HepG2 (cell line): ENCODE data around the gene PKM. TPM values are rescaled to one million over a fixed set of nuclear protein-coding genes. Genes with fewer than 3 reads are reported as not detected.
A peak's percentile ranks its signal among the peaks of the same experiment; 100 is the strongest.

Experiments used
- ARHGAP35 ChIP-seq: sonication (generic); formaldehyde crosslinking; IDR thresholded peaks from 2 replicates; pipeline ENCODE4 v1.9.0; 2022; ENCODE audit warnings: mild to moderate bottlenecking, inconsistent platforms, moderate library complexity, missing genetic modification reagents, borderline replicate concordance
- BORCS8-MEF2B ChIP-seq: sonication (generic); formaldehyde crosslinking; IDR thresholded peaks from 2 replicates; pipeline ENCODE4 v1.8.0; 2022; ENCODE audit warnings: mild to moderate bottlenecking, missing genetic modification reagents
- CEBPG ChIP-seq: IDR thresholded peaks from 2 replicates; pipeline ENCODE4 v1.6.1; 2016
- ETV6 ChIP-seq: sonication (generic); formaldehyde crosslinking; conservative IDR thresholded peaks from 2 replicates; pipeline ENCODE4 v1.4.0; 2020; ENCODE audit warnings: missing genetic modification reagents
- FOXK2 ChIP-seq: fragments of 450-650 bp; IDR thresholded peaks from 2 replicates; pipeline ENCODE4 v1.6.1; 2016
- HOXA5 ChIP-seq: sonication (generic); formaldehyde crosslinking; IDR thresholded peaks from 2 replicates; pipeline ENCODE4 v1.4.0; 2020; ENCODE audit warnings: missing genetic modification reagents
- MEF2D ChIP-seq: sonication (generic); formaldehyde crosslinking; IDR thresholded peaks from 2 replicates; pipeline ENCODE4 v1.5.1; 2020; ENCODE audit warnings: mild to moderate bottlenecking, missing genetic modification reagents
- NFE2L2 ChIP-seq: fragments of 150-350 bp; IDR thresholded peaks from 2 replicates; pipeline ENCODE4 v1.6.1; 2014; ENCODE audit warnings: low read length
- PHF21A ChIP-seq: sonication (generic); formaldehyde crosslinking; IDR thresholded peaks from 2 replicates; pipeline ENCODE4 v1.5.0; 2020; ENCODE audit warnings: mild to moderate bottlenecking, missing genetic modification reagents
- PRMT3 ChIP-seq: sonication (generic); formaldehyde crosslinking; IDR thresholded peaks from 2 replicates; pipeline ENCODE4 v1.8.1; 2022; ENCODE audit warnings: low read depth, mild to moderate bottlenecking, moderate library complexity, missing genetic modification reagents, borderline replicate concordance
- RFX1 ChIP-seq: fragments of 450-650 bp; IDR thresholded peaks from 2 replicates; pipeline ENCODE4 v1.6.1; 2017
- RNF2 ChIP-seq: fragments of 450-650 bp; conservative IDR thresholded peaks from 2 replicates; pipeline ENCODE4 v1.6.1; 2016; ENCODE audit warnings: low read depth
- RXRB ChIP-seq: IDR thresholded peaks from 2 replicates; pipeline ENCODE4 v1.6.1; 2016; ENCODE audit warnings: borderline replicate concordance, missing genetic modification reagents, missing compliant biosample characterization
- SOX5 ChIP-seq: IDR thresholded peaks from 2 replicates; pipeline ENCODE4 v1.6.1; 2016; ENCODE audit warnings: borderline replicate concordance
- TAF1 ChIP-seq: sonication (generic); formaldehyde crosslinking; IDR thresholded peaks from 2 replicates; pipeline ENCODE4 v1.4.0; 2020; ENCODE audit warnings: missing genetic modification reagents
- ZFP41 ChIP-seq: sonication (generic); formaldehyde crosslinking; IDR thresholded peaks from 2 replicates; pipeline ENCODE4 v1.4.0; 2020; ENCODE audit warnings: mild to moderate bottlenecking, missing genetic modification reagents, borderline replicate concordance
- ZFYVE20 ChIP-seq: sonication (generic); formaldehyde crosslinking; IDR thresholded peaks from 2 replicates; pipeline ENCODE4 v1.8.0; 2023; ENCODE audit warnings: low read depth, mild to moderate bottlenecking, moderate library complexity, missing genetic modification reagents, borderline replicate concordance
- ZNF501 ChIP-seq: sonication (generic); formaldehyde crosslinking; IDR thresholded peaks from 2 replicates; pipeline ENCODE4 v1.5.1; 2020; ENCODE audit warnings: mild to moderate bottlenecking, moderate library complexity, missing genetic modification reagents
- ZNF558 ChIP-seq: sonication (generic); formaldehyde crosslinking; IDR thresholded peaks from 2 replicates; pipeline ENCODE4 v1.9.0; 2022; ENCODE audit warnings: mild to moderate bottlenecking, missing genetic modification reagents, borderline replicate concordance
- ZNF577 ChIP-seq: sonication (generic); formaldehyde crosslinking; IDR thresholded peaks from 2 replicates; pipeline ENCODE4 v1.4.0; 2020; ENCODE audit warnings: mild to moderate bottlenecking, low read depth, missing genetic modification reagents, borderline replicate concordance
- ZNF614 ChIP-seq: IDR thresholded peaks from 2 replicates; pipeline ENCODE4 v1.6.1; 2018; ENCODE audit warnings: missing biosample characterization, missing genetic modification reagents, inconsistent platforms, borderline replicate concordance
- ZNF709 ChIP-seq: sonication (generic); formaldehyde crosslinking; IDR thresholded peaks from 2 replicates; pipeline ENCODE4 v1.5.0; 2020; ENCODE audit warnings: mild to moderate bottlenecking, missing genetic modification reagents
- polyA plus RNA-seq, 8 experiments: library from polyadenylated mRNA; depleted of rRNA in 3 of 8; stranded (reverse) in 7 of 8; unstranded in 1 of 8; fragments of >200 nt; fragmentation: Illumina TruSeq in 4 of 8; extraction: Trizol in 4 of 8; gene quantifications; 2 replicates each; pipeline versions ENCODE4 v1.2.1 to v1.2.3, GENCODE V29; 2011 to 2016; ENCODE audit warnings: low read depth in 4 of 8, missing spikeins in 1 of 8, mixed read lengths in 1 of 8; ENCODE audit not compliant: insufficient read depth in 1 of 8
- total RNA-seq, 5 experiments: library from RNA; depleted of rRNA; stranded (reverse); fragments of >200 nt; fragmentation: Illumina TruSeq; extraction: Trizol; gene quantifications; 2 replicates each; pipeline ENCODE4 v1.2.3, GENCODE V29; 2016; ENCODE audit warnings: low read depth in 1 of 5
- TF ChIP-seq, protein P1 (sequence below): sonication (generic); IDR thresholded peaks from 2 replicates; pipeline ENCODE4 v1.6.1; 2016; ENCODE audit warnings: low read depth, borderline replicate concordance
- TF ChIP-seq, protein P2 (sequence below): sonication (generic); formaldehyde crosslinking; IDR thresholded peaks from 2 replicates; pipeline ENCODE4 v1.4.0; 2020; ENCODE audit warnings: missing genetic modification reagents, mild to moderate bottlenecking, borderline replicate concordance
- TF ChIP-seq, protein P3 (sequence below): sonication (generic); formaldehyde crosslinking; conservative IDR thresholded peaks from 2 replicates; pipeline ENCODE4 v1.4.0; 2020; ENCODE audit warnings: missing genetic modification reagents
- TF ChIP-seq, protein P4 (sequence below): sonication (generic); formaldehyde crosslinking; IDR thresholded peaks from 2 replicates; pipeline ENCODE4 v1.4.0; 2020; ENCODE audit warnings: missing genetic modification reagents

The PKM gene
- total and polyA plus RNA-seq, 2 of the 13 experiments (the other 11 are each of a cell fraction or from before 2014, with no cell fraction given): 488 to 780 TPM

DNA sequence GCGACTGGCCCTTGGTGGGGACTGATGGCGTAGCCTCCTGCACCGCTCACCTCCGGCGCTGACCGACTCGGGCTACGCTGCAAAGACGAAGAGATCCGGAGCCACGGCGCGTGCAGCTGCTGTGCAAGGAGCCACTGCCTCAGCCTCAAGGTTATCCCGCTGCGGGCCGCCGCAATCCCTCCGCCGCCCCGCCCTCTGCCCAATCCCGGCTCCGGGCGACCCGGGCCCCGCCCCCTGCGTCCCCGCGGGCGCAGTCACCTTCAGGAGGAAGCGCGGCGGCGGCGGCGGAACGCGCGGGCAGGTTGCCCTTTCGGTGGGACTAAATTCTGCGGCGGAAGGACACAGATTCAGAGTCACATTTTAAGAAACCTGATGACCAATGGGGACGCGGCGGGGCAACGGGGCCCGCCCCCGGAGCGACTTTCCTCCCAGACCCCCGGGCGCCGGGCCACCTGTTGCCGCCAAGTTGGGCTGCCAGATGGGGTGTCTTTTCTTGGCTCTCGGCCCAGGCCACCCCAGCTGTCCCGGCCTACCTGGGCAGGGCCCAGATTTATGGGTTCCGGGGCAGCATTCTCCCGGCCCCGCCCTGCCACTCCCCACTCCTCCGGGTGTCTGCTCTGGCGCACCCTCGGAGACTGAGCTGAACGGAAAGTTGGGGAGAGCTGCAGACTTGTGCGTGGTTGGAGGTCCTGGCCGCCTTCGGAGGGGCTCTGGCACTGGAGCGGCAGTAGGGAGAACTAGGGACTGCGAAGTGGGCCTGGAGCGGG lies at the start of gene PKM (continued):
- TF ChIP-seq, protein P1, sequence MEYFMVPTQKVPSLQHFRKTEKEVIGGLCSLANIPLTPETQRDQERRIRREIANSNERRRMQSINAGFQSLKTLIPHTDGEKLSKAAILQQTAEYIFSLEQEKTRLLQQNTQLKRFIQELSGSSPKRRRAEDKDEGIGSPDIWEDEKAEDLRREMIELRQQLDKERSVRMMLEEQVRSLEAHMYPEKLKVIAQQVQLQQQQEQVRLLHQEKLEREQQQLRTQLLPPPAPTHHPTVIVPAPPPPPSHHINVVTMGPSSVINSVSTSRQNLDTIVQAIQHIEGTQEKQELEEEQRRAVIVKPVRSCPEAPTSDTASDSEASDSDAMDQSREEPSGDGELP: peak; percentile 76
- no peak for TF ChIP-seq ZFYVE20 (CRISPR knock-in tag)
- TF ChIP-seq ZNF614 (CRISPR knock-in tag): no peak; the same call in 1 of the 2 replicates
- TF ChIP-seq ARHGAP35 (CRISPR knock-in tag): peak; percentile 47; the same call in 1 of the 2 replicates
- no peak for TF ChIP-seq RFX1
- TF ChIP-seq HOXA5 (CRISPR knock-in tag): no peak; the same call in 1 of the 2 replicates
- TF ChIP-seq ETV6 (CRISPR knock-in tag): no peak; the same call in none of the 2 replicates
- TF ChIP-seq NFE2L2: no peak
- TF ChIP-seq BORCS8-MEF2B: no peak; the same call in none of the 2 replicates
- no peak for TF ChIP-seq FOXK2
- no peak for TF ChIP-seq RXRB (CRISPR knock-in tag)
- peak; percentile 99 for TF ChIP-seq PHF21A (CRISPR knock-in tag)
- no peak for TF ChIP-seq MEF2D (CRISPR knock-in tag)
- peak; percentile 90 for TF ChIP-seq ZNF709
- TF ChIP-seq ZNF558: no peak; the same call in 1 of the 2 replicates
- no peak for TF ChIP-seq CEBPG (CRISPR knock-in tag)
- TF ChIP-seq ZNF577 (CRISPR knock-in tag): no peak
- TF ChIP-seq SOX5 (CRISPR knock-in tag): peak; percentile 49; the same call in 1 of the 2 replicates
- no peak for TF ChIP-seq ZFP41 (CRISPR knock-in tag)
- TF ChIP-seq, protein P2, sequence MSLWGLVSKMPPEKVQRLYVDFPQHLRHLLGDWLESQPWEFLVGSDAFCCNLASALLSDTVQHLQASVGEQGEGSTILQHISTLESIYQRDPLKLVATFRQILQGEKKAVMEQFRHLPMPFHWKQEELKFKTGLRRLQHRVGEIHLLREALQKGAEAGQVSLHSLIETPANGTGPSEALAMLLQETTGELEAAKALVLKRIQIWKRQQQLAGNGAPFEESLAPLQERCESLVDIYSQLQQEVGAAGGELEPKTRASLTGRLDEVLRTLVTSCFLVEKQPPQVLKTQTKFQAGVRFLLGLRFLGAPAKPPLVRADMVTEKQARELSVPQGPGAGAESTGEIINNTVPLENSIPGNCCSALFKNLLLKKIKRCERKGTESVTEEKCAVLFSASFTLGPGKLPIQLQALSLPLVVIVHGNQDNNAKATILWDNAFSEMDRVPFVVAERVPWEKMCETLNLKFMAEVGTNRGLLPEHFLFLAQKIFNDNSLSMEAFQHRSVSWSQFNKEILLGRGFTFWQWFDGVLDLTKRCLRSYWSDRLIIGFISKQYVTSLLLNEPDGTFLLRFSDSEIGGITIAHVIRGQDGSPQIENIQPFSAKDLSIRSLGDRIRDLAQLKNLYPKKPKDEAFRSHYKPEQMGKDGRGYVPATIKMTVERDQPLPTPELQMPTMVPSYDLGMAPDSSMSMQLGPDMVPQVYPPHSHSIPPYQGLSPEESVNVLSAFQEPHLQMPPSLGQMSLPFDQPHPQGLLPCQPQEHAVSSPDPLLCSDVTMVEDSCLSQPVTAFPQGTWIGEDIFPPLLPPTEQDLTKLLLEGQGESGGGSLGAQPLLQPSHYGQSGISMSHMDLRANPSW (CRISPR knock-in tag): no peak
- TF ChIP-seq, protein P3, sequence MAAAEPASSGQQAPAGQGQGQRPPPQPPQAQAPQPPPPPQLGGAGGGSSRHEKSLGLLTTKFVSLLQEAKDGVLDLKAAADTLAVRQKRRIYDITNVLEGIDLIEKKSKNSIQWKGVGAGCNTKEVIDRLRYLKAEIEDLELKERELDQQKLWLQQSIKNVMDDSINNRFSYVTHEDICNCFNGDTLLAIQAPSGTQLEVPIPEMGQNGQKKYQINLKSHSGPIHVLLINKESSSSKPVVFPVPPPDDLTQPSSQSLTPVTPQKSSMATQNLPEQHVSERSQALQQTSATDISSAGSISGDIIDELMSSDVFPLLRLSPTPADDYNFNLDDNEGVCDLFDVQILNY (CRISPR knock-in tag): no peak
- TF ChIP-seq, protein P4, sequence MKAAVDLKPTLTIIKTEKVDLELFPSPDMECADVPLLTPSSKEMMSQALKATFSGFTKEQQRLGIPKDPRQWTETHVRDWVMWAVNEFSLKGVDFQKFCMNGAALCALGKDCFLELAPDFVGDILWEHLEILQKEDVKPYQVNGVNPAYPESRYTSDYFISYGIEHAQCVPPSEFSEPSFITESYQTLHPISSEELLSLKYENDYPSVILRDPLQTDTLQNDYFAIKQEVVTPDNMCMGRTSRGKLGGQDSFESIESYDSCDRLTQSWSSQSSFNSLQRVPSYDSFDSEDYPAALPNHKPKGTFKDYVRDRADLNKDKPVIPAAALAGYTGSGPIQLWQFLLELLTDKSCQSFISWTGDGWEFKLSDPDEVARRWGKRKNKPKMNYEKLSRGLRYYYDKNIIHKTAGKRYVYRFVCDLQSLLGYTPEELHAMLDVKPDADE: no peak
- TF ChIP-seq TAF1: peak; percentile 99
- 0 out of 2 replicates have a peak, but pooled peaks have one; percentile 51 for TF ChIP-seq RNF2
- no peak; the same call in none of the 2 replicates for TF ChIP-seq PRMT3 (CRISPR knock-in tag)
- TF ChIP-seq ZNF501 (CRISPR knock-in tag): peak; percentile 96
